Eye (tissue), 1 donor: ENCODE data around the gene CASP10.
A peak's percentile ranks its signal among the peaks of the same experiment; 100 is the strongest.
"Not testable (repeated sequence)": the region's sequence is repeated elsewhere in the genome, so short reads cannot be mapped to it uniquely, and the experiment has no call there.

ENCODE experiments used
- DNase-seq: peaks from one replicate; pipeline ENCODE4 v3.0.0-alpha.2; 2015

CASP10 gene

DNA sequence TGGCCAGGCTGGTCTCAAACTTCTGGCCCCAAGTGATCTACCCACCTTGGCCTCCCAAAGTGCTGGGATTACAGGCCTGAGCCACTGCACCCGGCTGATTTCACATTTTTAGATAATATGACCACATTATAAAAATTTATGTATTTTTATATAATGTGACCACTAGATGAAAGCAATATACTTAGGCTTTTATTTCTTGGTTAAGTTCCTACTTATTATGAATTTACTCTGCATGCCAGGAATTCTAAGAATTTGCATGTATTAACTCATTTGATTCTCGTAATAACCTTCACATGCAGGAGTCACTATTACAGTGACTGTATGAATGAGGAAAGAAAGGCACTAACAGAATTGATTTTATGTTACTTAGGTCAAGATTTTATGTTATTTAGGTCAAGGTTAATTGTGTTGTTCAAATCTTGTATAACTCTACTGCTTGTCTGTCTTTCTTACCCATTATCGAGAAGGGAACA lies 51.8 kb downstream of the CASP10 start:
- DNase-seq, result no peak

DNA sequence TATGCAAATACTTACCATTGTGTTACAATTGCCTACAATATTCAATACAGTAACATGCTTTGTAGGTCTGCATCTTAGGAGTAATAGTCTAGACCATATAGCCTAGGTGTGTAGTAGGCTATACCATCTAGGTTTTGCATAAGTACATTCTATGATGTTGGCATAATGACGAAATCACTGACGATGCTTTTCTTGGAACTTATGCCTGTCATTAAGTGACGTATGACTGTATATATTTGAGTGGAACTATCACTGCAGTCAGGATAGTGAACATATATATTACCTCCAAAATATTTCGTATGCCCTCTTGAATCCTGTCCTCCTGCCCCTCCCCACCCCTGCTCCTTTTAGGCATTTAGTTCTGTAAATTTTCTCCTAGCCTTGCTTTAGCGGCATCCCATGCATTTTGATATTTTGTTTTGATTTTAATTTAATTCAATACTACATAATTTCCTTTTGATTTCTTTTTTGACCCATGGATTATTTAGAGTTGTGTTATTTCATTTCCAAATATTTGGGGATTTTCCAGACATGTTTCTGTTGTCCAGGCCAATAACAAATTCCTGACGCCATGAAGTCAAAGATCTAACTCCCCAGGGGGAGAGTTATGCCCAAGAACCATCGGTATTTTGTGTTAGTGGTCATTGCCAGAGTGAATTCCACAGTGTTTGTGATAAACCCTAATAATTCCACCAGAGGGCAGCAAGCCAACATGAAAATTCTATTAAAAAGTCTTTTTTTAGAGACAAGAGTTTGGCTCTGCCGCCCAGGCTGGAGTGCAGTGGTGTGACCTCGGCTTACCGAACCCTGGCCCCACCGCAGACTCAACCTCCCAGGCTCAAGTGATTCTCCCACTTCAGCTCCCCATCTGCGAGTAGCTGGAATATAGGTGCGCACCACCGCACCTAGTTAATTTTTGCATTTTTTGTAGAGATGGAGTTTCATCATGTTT lies 53.2 kb downstream of the CASP10 start:
- DNase-seq, result peak; percentile 88

DNA sequence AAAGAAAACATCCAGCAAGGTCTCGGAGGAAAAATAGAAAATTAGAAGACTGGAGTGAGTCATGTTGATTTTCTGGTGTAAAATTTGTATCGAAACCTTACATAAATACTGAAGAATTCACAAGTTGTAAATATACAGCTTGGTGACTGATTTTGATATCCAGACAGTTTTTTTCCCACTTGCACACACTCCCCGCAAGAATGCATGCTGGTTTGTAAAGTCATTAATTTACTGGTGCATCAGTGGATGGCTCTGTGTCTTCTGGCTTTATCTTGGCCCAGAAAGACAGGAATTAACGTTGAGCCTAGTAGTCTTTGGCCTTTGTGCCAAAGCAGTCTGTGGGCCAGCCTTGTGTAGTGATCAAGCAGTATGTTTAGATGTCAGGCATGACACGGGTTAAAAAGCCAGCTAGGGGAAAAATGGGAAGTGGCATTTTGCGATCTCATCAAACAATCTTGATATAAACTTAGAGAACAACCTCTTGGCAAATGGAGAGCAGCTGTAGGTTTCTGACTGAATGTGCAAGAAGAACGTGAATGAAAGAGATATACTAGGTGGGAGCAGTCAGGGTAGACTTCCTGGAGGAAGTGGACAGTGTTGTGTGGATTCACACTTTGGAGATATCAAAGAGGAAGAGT lies 54.7 kb downstream of the CASP10 start:
- no peak for DNase-seq

DNA sequence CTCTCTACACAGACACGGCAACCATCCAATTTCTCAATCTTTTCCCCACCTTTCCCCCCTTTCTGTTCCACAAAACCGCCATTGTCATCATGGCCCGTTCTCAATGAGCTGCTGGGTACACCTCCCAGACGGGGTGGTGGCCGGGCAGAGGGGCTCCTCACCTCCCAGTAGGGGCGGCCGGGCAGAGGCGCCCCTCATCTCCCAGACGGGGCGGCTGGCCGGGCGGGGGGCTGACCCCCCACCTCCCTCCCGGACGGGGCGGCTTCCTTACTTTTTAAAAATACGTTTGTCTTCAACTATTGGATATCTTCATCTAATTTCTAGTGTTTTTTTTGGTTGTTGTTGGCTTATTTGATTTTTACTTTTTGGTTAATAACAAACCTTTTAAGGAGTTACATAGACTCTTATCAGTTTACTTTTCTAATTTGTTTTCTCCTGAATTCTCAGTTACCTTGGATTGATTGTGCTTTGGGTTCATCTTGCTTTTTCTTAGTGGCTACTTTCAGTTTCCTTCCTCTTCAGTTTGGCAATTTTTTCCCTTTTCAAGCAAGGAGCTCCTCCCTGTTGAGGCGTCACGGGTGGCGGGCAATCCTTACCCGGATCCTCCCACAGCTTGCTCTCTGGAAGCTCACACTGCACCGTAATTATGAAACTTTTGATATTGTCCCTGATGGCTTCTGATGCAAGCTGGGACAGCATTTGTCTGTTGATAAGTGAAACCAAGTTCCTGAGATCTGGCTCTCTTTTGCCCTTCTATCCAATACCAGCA lies 56.4 kb downstream of the CASP10 start:
- DNase-seq, result not testable (repeated sequence)

DNA sequence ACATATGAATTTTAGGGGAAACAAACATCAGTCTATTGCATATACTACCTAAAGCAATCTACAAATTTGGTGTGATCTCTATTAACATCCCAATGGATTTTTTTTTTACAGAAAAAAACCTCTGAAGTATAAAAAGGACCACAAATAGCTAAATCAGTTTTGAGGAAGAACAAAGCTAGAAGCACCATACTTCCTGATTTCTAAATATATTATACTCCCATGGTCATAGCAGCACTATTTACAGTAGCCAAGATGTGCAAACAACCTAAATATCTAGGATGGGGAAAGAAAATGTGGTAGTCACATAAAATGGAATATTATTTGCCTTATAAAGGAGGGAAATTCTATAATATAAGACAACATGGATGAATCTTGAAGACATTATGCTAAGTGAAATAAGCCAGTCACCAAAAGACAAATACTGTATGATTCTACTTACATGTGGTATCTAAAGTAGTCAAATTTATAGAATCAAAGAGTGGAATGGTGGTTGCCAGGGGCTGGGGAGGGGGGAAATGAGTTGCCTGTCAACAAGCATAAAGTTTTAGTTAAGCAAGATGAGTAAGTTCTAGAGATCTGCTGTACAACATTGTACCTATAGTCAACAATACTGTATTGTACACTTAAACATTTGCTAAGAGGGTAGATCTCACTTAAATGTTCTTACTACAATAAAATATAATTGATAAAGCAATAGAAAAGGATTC lies 59.8 kb downstream of the CASP10 start:
- no peak for DNase-seq

DNA sequence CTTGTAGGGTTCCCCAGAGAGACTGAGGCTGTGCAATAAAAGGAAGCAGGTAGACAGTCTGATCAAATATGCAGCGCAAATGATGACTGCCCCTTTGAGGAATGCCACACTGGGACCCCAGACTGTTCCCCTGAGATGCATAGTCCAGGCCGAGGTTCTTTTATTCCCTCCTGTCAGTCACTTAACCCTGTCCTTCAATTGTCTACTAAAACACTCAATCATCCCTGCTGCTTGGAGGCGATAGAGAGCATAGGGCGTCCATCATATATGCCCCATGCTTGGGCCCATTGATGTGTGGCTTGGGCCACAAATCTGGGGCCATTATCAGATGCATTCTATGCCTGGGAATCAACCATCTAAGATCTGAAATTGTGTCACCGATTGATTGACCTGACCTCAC lies 61.9 kb downstream of the CASP10 start:
- no peak for DNase-seq

DNA sequence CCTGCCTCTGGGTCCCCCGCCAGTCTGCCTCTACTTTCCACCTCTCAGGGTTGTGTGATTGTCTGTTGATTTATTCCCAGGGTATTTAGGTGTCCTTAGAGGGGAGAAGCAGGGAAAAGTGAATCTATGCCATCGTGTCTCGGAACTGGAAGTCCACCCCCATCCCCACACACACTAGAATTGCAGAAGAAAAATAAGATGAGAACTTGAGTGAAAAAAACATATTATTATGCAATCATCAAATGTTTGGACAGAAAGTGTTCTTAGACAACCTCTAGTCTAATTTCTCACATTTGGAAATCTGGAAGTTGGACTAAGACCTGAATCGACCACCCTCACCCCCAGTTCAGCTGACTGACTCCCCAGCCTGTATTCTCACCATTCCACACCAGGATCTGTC lies 63.3 kb downstream of the CASP10 start:
- no peak for DNase-seq

DNA sequence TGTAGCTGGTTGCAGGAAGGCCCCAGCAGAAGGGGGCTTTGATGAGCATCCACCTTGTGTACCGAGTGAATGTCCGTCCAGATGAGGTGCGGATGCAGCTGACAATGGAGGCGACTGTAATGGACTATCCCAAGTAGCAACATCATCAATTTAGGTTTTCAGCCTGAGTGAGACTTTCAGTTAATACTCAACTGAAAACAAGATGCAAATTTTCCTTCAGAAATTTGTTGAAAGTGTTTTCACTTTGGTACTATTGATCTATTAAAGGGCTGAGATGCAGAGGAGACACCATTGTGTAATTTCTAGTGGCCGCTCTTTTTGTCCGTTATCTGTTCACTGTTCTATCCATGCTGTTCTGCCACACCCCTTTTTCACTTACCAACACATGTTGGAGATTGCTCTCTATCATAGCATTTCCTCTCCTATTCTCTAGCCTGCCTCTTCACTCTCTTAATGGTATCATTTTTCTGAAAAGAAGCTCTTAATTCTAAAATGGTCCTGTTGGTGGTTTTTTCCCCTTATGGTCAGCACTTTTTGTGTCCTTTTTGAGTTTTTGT lies 65.4 kb downstream of the CASP10 start:
- no peak for DNase-seq

DNA sequence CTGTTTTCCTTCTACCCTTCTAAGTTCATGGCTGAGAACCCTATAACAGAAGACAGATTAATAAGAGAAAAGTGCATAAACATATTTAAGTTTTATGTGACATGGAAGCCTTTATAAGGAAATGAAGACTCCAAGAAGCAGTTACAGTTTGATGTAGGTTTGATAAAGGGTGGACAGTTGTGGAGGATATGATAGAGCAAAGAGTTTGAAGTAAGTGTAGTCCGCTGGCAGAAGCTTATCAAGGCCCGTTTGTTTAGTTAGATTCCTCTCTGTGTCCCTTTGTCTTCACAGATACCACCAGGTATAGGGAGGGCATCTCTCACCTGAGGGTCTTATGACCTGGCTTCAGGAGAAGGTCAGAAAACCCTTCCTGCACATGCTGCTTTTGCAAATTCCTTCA lies 66.9 kb downstream of the CASP10 start:
- DNase-seq, result no peak

DNA sequence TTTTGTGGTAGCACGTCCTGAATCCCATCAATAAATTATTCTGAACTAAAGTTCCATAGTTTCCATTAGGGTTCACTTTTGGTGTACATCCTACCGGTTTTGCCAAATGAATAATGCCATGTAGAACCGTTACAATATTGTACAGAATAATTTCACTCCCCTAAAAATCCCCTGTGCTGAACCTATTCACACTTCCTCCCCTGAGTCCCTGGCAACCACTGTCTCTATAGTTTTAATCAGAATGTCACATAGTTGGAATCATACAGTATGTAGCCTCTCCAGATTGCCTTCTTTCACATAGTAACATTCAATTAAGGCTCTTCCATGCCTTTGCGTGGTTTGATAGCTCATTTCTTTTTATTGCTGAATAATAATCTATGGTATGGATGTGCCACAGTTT lies 67.8 kb downstream of the CASP10 start:
- DNase-seq, result no peak

DNA sequence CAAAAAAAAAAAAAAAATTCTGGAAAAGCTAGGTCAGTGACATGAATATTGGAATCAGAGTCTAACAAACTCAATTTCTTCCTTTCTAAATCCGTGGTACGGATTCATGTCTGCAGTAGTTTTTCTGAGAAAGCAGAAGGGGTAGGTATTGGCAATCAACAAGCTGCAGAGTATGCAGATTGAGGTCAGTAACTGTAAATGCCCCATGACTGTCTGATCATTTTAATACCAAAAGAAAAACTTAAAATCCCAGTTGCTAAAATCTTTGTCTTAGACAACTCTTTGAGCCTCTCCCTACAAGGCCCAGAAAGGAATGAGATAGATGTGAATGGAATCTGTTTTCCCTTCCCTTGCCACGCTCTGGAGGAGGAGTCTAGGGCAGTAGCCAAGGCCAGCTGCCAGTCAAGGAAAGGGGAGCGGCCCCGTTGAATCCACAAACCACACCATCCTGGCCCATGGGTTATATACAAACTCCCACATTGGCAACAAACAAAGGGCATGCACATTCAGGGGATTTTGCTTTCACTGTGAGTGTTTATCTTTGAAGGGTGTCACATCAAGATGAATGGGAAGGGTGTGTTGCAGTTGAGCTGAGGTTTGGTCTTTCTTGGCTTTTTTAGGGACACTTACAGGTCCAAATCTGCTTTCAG lies 71.3 kb downstream of the CASP10 start:
- no peak for DNase-seq

DNA sequence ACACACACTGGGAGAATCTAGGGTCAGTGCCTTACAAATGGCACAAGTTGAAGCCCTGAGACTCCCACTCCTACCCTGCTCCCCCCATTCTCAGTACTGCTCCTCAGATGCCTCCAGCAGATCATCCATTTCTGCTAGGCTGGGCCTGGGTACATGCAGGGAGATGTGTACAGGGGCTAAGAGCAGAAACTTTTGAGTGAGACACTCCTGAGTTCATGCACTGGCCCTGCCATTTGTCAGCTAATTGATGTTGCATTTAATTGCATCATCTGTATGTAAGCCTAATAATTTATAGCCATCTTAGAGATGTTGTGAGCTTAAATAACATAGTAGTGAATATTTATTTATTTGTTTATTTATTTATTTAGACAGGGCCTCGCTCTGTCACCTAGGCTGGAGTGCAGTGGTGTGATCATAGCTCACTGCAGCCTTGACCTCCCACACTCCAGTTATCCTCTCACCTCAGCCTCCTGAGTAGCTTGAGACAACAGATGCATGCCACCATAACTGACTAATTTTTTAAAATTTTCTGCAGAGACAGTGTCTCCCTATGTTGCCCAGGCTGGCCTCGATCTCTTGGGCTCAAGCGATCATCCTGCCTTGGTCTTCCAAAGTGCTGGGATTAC lies 72.6 kb downstream of the CASP10 start:
- DNase-seq, result no peak

DNA sequence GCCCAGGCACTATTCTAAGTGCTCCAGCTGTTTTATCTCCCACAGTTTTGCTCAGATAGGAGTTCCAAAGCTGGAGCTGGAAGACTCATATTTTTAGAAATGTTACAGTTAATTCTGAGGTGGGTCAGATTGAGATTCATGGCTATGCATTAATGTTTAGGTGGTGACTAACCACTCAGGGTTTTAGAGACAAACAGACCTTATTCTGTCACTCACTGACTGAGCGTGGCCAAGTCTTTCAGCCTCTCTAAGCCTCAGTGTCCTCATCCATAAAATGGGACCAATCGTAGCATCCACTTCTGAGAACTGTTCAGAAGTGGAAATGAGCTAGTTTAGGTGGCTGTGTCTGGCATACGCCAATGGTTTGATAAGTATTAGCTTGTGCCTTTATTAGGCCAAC lies 73.1 kb downstream of the CASP10 start:
- DNase-seq, result no peak

DNA sequence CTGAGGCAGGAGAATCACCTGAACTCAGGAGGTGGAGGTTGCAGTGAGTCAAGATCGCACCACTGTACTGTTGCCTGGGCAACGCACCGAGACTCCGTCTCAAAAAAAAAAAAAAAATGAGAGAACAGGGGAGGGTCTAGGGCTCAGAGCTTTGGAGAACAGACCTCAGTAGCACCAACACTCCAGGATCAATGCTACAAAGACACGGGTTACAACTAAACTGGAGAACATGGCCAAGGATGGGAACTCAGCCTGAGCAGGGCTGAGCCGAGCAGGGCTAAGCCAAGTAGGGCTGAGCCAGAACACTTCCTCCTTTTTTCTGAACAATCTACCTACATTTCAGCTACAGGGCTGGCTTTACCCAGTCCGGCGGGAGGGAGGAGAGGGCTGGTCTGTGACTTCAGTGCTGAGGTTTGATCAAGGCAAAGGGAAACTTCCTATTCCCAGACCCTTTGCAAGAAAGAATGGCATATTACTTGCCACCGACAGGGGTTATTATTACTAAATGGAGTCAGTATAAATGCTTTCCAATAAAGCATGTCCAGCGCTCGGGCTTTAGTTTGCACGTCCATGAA lies 74.5 kb downstream of the CASP10 start:
- DNase-seq, result no peak

DNA sequence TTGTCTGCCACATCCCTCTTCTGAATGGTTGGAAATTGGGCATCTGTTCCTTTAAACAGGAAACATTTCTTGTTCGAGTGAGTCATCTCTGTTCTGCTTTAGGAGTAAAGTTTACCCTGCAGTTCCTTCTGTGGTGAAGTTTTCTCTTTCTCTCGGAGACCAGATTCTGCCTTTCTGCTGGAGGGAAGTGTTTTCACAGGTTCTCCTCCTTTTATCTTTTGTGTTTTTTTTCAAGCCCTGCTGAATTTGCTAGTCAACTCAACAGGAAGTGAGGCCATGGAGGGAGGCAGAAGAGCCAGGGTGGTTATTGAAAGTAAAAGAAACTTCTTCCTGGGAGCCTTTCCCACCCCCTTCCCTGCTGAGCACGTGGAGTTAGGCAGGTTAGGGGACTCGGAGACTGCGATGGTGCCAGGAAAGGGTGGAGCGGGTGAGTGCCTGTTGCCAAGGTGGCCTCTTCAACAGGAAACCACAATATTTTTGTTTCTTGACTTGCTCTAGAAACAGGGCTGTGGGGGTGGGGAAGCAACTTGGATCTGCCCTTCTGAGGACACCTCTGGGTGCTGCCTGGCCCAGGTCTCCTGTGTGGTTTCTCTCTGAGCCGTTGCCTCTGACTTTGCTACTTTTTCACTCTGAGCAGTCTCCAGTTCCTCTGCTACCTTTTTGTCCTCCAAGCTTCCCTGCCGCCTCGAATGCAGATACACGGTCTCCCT lies 75.2 kb downstream of the CASP10 start:
- peak; percentile 48 for DNase-seq

DNA sequence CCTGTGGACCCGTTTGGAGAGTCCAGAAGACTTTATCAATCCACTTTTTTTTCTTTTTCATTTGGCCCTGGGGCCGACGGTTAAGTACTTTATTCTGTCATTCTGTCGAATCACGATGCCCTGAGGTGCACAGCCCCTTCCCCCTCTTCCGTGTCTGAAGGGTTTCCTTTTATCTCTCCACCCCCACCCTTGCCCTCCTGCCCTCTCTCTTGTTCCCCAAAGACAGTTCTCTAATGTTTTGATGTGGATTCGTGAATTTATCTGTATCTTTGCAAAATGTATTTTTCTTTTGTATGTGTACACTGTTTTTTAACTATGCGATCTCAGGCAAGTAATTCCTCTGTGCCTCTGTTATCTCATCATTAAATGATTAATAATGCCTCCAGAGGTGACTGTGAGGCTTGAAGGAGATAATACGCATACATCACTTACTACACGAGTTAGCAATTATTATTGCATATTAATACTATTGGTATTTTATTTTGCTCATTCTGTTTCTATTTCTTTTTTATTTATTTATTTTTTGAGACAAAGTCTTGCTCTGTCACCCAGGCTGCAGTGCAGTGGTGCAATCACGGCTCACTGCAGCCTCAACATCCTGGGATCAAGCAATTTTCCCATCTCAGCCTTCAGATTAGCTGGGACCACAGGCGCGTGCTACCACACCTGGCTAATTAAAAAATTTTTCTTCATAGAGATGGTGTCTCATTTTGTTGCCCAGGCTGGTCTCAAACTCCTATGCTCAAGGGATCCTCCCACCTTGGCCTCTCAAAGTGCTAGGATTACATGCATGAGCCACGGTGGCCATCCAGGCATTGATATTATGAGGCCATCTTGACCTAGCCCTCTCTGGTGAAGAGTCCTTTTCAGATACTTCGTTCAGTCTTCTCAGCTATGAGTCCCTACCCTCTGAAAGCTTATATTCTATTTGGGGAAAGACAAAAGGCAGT lies 76.0 kb downstream of the CASP10 start:
- no peak for DNase-seq

DNA sequence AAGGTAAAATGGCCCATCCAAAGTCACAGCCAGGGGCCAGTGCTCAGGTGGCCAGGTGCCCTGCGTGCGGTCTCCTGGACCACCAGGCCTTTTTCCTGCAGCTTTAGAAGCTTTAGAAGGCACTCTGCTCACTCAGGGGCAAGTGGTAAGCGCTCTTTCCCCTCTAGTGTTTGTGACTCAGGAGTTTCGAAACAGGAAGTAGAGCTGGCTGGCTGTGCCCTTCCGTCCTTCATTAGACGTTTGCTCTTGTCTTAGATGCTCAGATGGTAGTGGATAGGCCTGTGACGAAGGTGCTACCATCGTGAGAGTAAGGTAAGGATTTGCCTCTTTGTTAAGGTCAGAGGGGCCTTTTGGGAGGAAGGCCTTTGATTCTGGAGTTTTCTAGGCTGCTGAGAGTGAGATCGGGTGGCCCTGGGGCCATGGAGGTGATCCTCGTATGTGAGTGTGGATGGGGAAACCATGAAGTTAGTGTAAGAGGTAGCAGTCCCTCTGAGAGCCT lies 77.4 kb downstream of the CASP10 start, which contains the start of gene CASP8:
Gene CASP8 (plus strand): TSS at position 235 of the 499 bp plus-strand sequence. CDS start 5,951 bp downstream, outside the sequence.
- no peak for DNase-seq

DNA sequence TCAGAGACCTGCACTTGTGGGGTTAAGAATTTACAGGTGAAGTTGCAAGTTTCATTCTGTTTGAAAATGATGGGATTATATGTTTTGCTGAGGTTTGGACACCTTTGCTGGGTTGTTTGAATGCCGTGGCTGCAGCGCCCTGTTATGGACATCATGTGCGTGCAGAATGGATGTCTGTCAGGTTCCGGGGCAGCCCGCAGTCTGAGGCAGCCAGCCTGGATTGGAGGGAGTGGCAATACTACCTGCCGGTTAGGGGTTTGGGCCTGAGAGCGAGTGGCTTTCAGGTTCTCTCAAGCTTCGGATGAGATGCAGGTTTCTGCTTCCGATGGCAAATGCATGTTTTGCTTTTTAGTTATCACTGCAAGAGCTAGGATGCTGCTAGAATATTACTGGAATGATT lies 78.5 kb downstream of the CASP10 start:
- DNase-seq, result no peak

DNA sequence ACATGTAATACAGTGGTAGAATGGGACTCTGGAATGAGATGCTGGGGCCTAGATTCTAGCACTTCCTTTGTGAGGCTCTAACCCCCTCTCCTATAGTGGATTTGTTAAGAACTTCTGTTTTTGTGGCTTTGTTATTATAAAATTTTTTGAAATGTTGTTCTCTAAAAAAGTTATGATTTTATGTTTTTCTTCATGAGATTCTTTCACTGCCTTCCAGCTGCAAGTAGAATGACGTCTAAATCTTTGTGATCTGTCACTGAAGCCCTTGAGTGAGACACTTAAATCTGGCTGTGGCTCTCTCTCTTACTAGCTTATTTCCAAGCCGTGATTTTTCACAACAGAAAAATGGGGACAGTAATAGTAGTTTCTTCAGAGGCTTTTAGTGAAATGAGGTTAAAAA lies 79.0 kb downstream of the CASP10 start:
- DNase-seq, result no peak
